ENCODE measurements around the gene TXNDC17. TPM values are rescaled to one million over a fixed set of nuclear protein-coding genes. Genes with fewer than 3 reads are reported as not detected.

The TXNDC17 gene
- total and polyA plus RNA-seq, 9 of the 15 experiments (the other 6 are each of a cell fraction or from before 2014, with no cell fraction given) = 108 to 759 (median 179) TPM

DNA sequence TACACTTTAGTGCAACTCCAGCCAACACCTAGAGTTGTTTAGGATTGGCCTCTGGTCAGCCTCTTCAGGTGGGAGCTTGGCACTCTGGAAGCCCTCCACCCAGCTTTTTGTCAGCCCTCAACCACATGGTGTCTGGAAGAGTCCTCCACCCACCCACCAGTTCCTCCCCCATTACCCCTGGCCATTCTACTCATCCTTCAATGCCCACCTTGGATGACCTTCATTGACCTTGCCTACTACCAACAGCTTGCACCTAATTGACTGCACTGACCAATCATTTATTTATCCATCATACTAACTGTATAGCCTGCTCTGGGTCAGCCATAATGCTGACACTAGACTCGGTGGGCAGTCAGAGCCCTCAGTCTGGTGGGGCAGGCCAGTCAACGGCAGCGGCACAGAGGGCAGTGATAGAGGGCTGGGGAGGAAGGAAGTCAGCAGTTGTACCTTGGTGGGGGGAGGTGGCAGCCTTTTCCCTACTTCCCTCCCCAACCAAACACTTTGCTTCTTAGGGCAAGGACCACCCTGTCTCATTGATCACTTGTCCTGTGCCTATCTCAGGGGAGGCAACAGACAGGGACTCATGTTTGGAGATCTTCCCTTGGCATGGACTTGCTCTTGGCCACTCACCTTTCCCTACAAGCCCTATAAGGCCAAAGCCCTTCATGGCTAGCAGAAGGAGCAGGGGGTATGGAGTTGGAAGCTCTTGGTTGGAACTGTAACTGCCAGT is 43.0 kb downstream of the TXNDC17 start:
- Histone ChIP-seq H3K27me3 (ENCODE audit: control insufficient read depth in 2 of 2, insufficient read depth in 2 of 2, low read length in 2 of 2) (peaks cover 8 to 35% of the 10 kb centered on the region in 2 experiments; a peak in 4 of 5 replicates), H3K9me1 (ENCODE audit: control insufficient read depth, insufficient read depth, low read length) (no peaks in the 10 kb centered on the region), H4K20me1 (replicated peaks; ENCODE audit: control insufficient read depth, insufficient read depth, low read length) (no peaks in the 10 kb centered on the region), H3K79me2 (ENCODE audit: control insufficient read depth, insufficient read depth, low read length) (no peaks in the 10 kb centered on the region), H3K9me3 (replicated peaks; ENCODE audit: control insufficient read depth, insufficient read depth, low read depth, low read length) (no peaks in the 10 kb centered on the region), H2AFZ (ENCODE audit: low read depth, low read length) (no peak overlapping the region), H3K36me3 (ENCODE audit: control insufficient read depth, insufficient read depth, low read length) (no peaks in the 10 kb centered on the region), H3K27ac (ENCODE audit: extremely low read depth, low read depth, low read length) (no peak overlapping the region), H3K4me3 (no peak overlapping the region), H3K4me1 (replicated peaks in 1 of 2; ENCODE audit: control insufficient read depth in 2 of 2, insufficient read depth in 2 of 2, low read length in 2 of 2) (no peaks in the 10 kb centered on the region), H3K9ac (ENCODE audit: insufficient read depth in 1 of 2, low read depth in 2 of 2, low read length in 2 of 2) (no peak overlapping the region), H3K4me2 (ENCODE audit: insufficient read depth, low read length) (no peak overlapping the region)
- ChIA-PET CTCF (ENCODE audit: low intra/inter-chr PET ratio) (no interaction called here), POLR2A (no interaction called here)
- intact Hi-C loops (cut with micrococcal nuclease) (no loop called here), in situ Hi-C loops (cut with MboI) (no loop called here)
- TF ChIP-seq BCOR (IDR thresholded peaks at IDR 0.05) (no peak), CBX5 (IDR thresholded peaks at IDR 0.05; ENCODE audit: borderline replicate concordance, low read depth) (no peak), ZNF324 (CRISPR knock-in tag; IDR thresholded peaks at IDR 0.05) (no peak), ZNF707 (CRISPR knock-in tag; conservative IDR thresholded peaks at IDR 0.05) (no peak), ELF1 (tag; IDR thresholded peaks at IDR 0.05) (no peak), EZH2 (IDR thresholded peaks at IDR 0.05; ENCODE audit: borderline replicate concordance, low read depth, low read length) (no peak), ZNF589 (CRISPR knock-in tag; IDR thresholded peaks at IDR 0.05; ENCODE audit: low read depth) (no peak)
- TF ChIP-seq, protein P1, sequence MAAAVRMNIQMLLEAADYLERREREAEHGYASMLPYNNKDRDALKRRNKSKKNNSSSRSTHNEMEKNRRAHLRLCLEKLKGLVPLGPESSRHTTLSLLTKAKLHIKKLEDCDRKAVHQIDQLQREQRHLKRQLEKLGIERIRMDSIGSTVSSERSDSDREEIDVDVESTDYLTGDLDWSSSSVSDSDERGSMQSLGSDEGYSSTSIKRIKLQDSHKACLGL (CRISPR knock-in tag; IDR thresholded peaks at IDR 0.05; ENCODE audit: borderline replicate concordance, poor library complexity, severe bottlenecking) = no peak
- DNase-seq (ENCODE audit: extremely low read depth in 1 of 4, low spot score in 3 of 4) (no peak), FAIRE-seq (no peak), ATAC-seq (no peak)
- WGBS (ENCODE audit: insufficient coverage, low coverage, missing lambda C conversion rate) = 0% methylated on average over 3 of the region's 3 CpGs
- no TSS peak for BruUV-seq (replicated peaks)

Measured in K562 (cell line).